Activated gamma-delta T cell treated with anti-CD3 and anti-CD28 coated beads, Interleukin-2, amount 50 U/mL, for 16 hours (primary cell): ENCODE measurements around the gene LEP.

Experiments used
- DNase-seq: peaks from one replicate; pipeline ENCODE4 v3.0.0-alpha.2; 2020; ENCODE audit warnings: low read depth

LEP gene

DNA sequence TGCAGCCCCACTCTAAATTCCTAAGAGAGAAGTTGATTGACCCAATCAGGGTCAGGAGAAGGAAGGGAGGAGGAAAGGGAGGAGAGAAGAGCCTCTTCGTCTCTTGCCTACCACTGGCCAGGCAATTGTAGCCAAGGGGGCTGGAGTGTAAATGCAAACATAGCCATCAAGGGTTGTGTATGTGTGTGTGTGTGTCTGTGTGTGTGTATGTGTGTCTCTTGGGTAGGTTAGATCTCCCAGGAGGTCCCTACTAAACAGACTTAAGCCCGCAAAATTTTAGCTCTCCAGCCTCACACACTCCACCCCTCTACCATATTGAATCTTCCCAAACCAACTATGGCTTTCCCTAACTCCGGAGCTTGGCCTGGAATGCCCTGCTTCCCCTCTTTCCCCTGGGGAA lies 3.8 kb downstream of the LEP start:
- DNase-seq, result no peak

DNA sequence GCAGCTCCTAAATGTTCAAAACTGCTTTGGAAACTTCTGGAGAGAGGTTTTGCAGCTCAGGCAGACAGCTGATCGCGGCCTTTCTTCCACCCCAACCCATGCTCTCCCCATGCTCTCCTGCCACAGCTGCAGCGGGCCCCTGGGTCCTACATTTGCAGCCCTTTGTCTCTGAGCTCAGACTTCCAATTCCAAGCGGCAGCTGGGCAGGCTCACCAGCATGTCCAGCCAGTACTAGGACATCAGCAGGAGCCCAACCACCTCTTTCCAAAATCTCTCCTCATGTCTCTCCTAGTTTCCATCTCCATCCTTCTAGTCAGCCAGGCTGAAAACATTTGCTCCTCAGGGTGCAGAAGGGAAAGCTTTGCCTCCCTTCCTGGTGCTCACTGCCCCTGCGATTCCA lies 6.0 kb downstream of the LEP start:
- no peak for DNase-seq

- no peak for DNase-seq
These were observed 6.6 kb downstream of the LEP start for GRCh38 chr7:128247640-128248194.

- DNase-seq, result no peak
These were observed 10.3 kb downstream of the LEP start for GRCh38 chr7:128251337-128251736.

DNA sequence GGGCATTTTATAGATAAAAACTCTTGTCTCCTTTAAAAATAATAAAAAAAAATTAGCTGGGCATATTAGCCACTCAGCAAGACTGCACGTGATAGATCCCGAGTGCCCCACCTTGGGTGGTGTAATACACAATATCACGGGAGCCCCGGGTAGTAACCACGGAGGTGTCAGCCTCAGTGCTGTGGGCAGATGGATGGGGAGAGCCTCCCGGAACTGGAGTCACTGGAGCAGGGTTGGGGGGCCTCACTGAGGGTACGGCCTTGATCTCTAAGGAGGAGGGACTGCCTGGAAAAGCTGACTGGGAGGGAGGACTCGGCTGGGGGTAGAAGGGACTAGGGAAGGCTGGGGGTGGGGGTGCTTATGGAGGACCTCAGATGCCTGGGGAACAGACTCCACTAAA lies 12.6 kb downstream of the LEP start:
- DNase-seq, result no peak

DNA sequence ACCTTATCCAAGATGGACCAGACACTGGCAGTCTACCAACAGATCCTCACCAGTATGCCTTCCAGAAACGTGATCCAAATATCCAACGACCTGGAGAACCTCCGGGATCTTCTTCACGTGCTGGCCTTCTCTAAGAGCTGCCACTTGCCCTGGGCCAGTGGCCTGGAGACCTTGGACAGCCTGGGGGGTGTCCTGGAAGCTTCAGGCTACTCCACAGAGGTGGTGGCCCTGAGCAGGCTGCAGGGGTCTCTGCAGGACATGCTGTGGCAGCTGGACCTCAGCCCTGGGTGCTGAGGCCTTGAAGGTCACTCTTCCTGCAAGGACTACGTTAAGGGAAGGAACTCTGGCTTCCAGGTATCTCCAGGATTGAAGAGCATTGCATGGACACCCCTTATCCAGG lies 13.4 kb downstream of the LEP start:
- DNase-seq, result no peak

- no peak for DNase-seq
These were observed 14.2 kb downstream of the LEP start for GRCh38 chr7:128255271-128255670.

DNA sequence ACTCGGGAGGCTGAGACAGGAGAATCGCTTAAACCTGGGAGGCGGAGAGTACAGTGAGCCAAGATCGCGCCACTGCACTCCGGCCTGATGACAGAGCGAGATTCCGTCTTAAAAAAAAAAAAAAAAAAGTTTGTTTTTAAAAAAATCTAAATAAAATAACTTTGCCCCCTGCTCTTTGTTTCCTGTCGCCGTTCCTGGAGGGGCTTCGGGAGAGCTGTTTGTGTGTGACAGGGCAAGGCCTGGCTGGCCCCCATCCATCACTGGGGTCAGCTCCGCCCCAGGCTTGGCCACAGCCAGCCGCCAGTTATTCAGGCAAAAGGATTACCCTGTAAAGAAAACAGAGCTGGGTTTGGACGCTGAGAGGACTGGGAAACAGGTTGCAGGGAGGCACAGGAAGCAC lies 16.4 kb downstream of the LEP start:
- no peak for DNase-seq

DNA sequence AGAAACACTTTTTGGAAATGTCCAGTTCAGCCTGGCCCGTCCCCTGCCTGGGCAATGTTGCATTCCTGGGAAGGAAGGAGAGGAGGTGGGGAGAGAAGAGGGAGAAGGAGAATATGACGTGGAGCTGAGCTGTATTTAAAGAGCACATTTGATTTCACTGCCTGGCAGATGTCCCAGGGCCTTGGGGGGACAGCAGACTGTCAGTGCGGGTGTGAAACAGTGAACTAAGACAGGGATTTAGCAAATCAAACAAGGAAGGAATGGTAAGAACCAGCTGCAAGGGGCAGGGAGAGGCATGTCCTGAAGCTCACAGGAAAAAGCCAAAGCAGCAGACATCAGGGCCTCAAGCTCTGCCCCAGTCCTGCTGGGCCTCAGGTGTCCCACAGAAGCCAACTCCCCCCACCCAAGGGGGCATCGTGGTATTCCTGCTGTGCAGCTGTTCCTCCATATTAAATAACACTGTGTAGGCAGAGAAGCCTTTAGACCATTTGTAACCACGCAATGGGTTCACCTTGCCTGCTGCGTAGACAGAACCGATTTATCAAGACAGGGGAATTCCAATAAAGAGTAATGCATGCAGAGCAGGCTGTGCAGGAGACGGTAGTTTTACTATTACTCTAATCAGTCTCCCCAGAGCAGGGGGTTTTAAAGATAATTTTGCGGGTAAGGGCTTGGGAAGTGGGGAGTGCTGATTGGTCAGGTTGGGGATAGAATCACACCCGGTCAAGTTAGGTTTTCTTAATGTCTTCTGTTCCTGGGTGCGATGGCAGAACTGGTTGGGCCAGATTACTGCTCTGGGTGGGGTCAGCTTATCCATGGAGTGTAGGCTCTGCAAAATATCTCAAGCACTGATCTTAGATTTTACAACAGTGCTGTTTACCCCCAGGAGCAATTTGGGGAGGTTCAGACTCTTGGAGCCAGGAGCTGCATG lies 18.3 kb downstream of the LEP start:
- no peak for DNase-seq

GRCh38 chr7:128260069-128260795 lies 19.2 kb downstream of the LEP start:
- no peak for DNase-seq

- DNase-seq, result no peak
These were observed 21.4 kb downstream of the LEP start for GRCh38 chr7:128262273-128263028.

DNA sequence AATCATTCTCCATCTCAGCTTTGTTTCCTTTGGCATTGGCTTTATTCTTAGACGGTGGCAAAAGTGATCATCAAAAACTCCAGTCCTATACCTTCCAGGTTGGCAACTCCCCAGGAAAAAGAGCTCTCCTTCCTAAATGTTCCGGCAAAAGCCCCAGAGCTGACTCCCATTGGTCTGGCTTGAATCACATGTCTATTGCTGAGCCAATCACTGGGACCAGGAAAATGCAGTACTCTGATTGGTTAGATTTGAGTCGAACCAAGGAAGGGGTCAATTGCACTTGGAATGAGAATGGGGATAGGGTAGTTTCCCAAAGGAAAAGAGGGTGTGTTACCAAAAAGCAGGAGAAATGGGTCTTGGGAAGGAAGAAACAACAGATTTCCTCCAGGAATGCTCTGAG lies 22.3 kb downstream of the LEP start:
- no peak for DNase-seq

GRCh38 chr7:128264477-128264876 lies 23.4 kb downstream of the LEP start:
- no peak for DNase-seq

GRCh38 chr7:128265156-128265905 lies 24.3 kb downstream of the LEP start:
- no peak for DNase-seq

GRCh38 chr7:128265906-128266300 lies 24.8 kb downstream of the LEP start:
- DNase-seq, result no peak

DNA sequence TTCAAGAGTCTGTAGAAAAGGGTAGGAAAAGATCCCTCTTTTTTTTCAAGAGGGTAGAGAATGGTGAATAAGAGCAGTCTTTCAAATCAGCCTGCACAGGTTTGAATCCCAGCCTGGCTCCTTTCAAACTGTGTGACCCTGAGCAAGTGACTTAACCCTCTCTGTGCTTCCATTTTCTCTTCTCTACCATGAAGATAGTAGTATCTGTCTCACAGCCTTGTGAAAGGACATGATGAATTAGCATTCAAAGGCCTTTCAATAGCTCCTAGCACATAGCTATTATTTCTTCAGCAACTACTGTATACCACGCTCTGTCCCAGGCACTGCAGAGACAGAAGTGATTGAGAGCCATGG lies 25.4 kb downstream of the LEP start:
- no peak for DNase-seq

- DNase-seq, result no peak
These were observed 26.0 kb downstream of the LEP start for GRCh38 chr7:128266883-128267594.

GRCh38 chr7:128267595-128267924 lies 26.5 kb downstream of the LEP start:
- DNase-seq, result no peak

GRCh38 chr7:128268233-128268632 lies 27.2 kb downstream of the LEP start:
- no peak for DNase-seq

GRCh38 chr7:128270826-128271272 lies 29.8 kb downstream of the LEP start:
- no peak for DNase-seq

- DNase-seq, result no peak
These were observed 30.4 kb downstream of the LEP start for GRCh38 chr7:128271471-128271941.
